Aorta (tissue), 5 donors: ENCODE data around the gene RUNX3. TPM values are rescaled to one million over a fixed set of nuclear protein-coding genes. Genes with fewer than 3 reads are reported as not detected.

ENCODE experiments used
- ATAC-seq: fragments of 200-7000 bp; cut with Tn5 transposase; one replicate; pipeline ENCODE4 v1.9.1; 2022; ENCODE audit warnings: moderate library complexity; ENCODE audit not compliant: low FRiP score
- DNase-seq, 2 donors: peaks; one replicate each; pipeline ENCODE4 v3.0.0-alpha.2; 2020
- H3K27ac ChIP-seq, 2 donors: one replicate each; pipeline ENCODE4 v1.5.1; 2013; ENCODE audit warnings: low read length in 2 of 2, mild to moderate bottlenecking in 2 of 2, moderate library complexity in 2 of 2, control low read depth in 1 of 2, inconsistent platforms in 1 of 2, low read depth in 1 of 2
- H3K27me3 ChIP-seq, 2 donors: one replicate each; pipeline ENCODE4 v1.6.1; 2013; ENCODE audit warnings: control low read depth in 1 of 2, low read length in 1 of 2, mild to moderate bottlenecking in 1 of 2, moderate library complexity in 1 of 2; ENCODE audit not compliant: insufficient read depth in 2 of 2, control insufficient read depth in 1 of 2
- H3K36me3 ChIP-seq, 2 donors: one replicate each; pipeline ENCODE4 v1.6.1; 2013; ENCODE audit warnings: control low read depth in 1 of 2, low read length in 1 of 2, mild to moderate bottlenecking in 1 of 2; ENCODE audit not compliant: insufficient read depth in 2 of 2, control insufficient read depth in 1 of 2
- H3K4me1 ChIP-seq, 2 donors: one replicate each; pipeline ENCODE4 v1.6.1; 2013; ENCODE audit warnings: low read length in 2 of 2, control low read depth in 1 of 2, mild to moderate bottlenecking in 1 of 2, moderate library complexity in 1 of 2; ENCODE audit not compliant: insufficient read depth in 2 of 2, control insufficient read depth in 1 of 2
- H3K4me3 ChIP-seq, 2 donors: one replicate each; pipeline ENCODE4 v1.5.1; 2013; ENCODE audit warnings: low read length in 2 of 2, control low read depth in 1 of 2, mild to moderate bottlenecking in 1 of 2
- H3K9me3 ChIP-seq: one replicate; pipeline ENCODE4 v1.6.1; 2013; ENCODE audit warnings: mild to moderate bottlenecking, low read length; ENCODE audit not compliant: control insufficient read depth
- WGBS, 2 donors: extraction: QIAGEN DNeasy Blood & Tissue Kit; methylation state at CpG; one replicate each; pipeline ENCODE4 v1.1.7; 2013; 5-methylcytosine and 5-hydroxymethylcytosine counted together
- intact Hi-C, 2 donors: fragments of 100-400 bp; cut with DNase I; formaldehyde crosslinking; loops; one replicate each; pipeline versions ENCODE4 v1.14.2 to v1.15.0; 2022
- polyA plus RNA-seq, 2 donors: library from polyadenylated mRNA; stranded (reverse); fragments of 200-250 nt; gene quantifications; one replicate each; pipeline ENCODE4 v1.2.3, GENCODE V29; 2013
- total RNA-seq, 2 donors: library from RNA; stranded (reverse); fragmentation: NEBNext Ultra II Directional; extraction: Animal tissue kit (Norgen Biotek cat#: 25700); gene quantifications; one replicate each; pipeline ENCODE4 v1.2.1, GENCODE V29; 2021
- donor health status: healthy with polysubstance abuse.
- donor health status: Bipolar disorder and iron deficiency.
- donor health status: DM: no; HTN: no; CAD: no.
- donor health status: DM: no; HTN: no; CAD: no.
- donor health status: DM: yes; HTN: yes; CAD: no.

Gene RUNX3
- total and polyA plus RNA-seq, 4 donors = 1.1 to 4.4 (median 2.1) TPM

DNA sequence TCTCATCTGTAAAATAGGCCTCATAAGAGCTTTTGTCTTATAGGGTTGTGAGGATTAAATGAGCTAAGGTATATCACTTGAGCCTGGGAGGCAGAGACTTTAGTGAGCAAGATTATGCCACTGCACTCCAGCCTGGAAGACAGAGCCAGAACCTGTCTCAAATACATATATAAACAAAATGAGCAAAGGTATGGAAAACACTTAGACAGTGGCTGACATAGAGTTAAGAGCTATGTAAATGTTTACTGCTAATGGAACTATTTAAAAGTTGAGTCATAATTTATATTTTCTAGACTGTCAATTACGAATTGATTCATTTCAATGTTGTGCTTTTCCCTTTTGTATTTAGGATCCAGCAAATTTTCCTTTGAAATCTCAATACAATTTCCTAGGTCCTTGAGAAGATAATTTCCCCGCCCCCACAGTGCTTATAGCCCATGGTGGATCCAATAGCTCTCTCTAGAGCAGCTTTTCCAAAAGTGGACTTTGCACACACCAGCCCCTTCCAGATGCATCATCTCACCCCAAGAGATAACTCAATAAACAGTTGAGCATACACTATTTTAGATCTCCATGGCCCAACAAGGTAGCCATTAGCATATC lies 21.8 kb upstream of the RUNX3 start:
- intact Hi-C loops = no loop called here
- Histone ChIP-seq H3K27me3 (no peaks in the 10 kb centered on the region), H3K9me3 (no peaks in the 10 kb centered on the region), H3K27ac (no peak overlapping the region), H3K4me3 (no peak overlapping the region), H3K36me3 (no peaks in the 10 kb centered on the region), H3K4me1 (no peaks in the 10 kb centered on the region)
- ATAC-seq = no peak
- 89 to 95% methylated on average over 2 of the region's 2 CpGs for WGBS, 2 donors
- DNase-seq = no peak

DNA sequence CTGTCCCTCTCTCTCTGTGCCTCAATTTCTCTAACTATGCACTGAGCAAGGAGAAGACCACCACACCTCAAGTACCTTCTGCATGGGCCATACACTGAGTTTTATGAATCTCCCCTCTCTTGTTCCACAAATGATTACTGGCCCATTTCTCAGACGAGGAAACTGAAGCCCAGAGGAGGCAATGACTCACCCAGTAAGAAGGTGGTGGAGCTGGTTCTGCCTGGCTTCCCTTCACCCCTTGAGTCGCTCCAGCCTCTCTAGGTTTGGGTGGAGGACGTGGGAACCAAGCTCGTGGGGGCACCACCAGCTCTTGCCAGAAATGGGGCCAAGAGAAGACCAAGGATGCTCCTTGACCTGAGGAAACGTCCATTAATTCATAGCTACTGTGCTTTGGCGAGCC lies 21.3 kb upstream of the RUNX3 start:
- intact Hi-C loops = no loop called here
- Histone ChIP-seq H3K4me3 (no peak overlapping the region), H3K36me3 (no peaks in the 10 kb centered on the region), H3K4me1 (no peaks in the 10 kb centered on the region), H3K27ac (no peak overlapping the region), H3K9me3 (no peaks in the 10 kb centered on the region), H3K27me3 (no peaks in the 10 kb centered on the region)
- WGBS, 2 donors = 73 to 88% methylated on average over 6 of the region's 6 CpGs
- DNase-seq = no peak
- no peak for ATAC-seq

DNA sequence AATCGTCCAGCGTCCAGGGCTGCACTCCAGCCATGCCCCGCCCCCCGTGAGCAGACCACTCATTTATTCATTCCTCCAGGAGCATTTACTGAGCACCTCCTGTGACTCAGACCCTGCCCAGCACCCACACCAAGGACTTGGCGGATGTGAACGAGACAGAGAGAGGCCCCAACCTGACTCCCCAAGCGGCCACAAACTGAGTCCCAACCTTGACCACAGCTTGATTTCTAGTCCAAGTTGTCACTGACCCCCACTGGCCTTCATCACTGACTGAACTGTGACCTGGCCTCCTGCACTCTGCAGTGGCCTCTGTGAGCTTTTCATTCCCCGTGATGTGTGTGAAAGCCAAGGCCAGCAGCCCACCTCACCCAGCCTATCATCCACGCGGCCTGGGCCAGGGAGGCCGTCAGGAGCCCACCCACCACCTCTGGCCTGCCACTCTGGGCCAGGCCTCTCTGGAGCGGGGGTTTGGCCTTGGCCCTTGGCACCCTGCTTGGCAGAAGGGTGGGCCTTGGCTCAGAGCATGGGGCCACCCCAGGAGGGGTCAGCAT lies 19.3 kb upstream of the RUNX3 start:
- DNase-seq (no peak), ATAC-seq (no peak)
- no peaks in the 10 kb centered on the region for H3K4me1 ChIP-seq
- WGBS, 2 donors = 75 to 79% methylated on average over 12 of the region's 12 CpGs
- no peak overlapping the region for H3K4me3 ChIP-seq
- H3K27me3 ChIP-seq = no peaks in the 10 kb centered on the region
- intact Hi-C loops = no loop called here
- H3K9me3 ChIP-seq = no peaks in the 10 kb centered on the region
- no peak overlapping the region for H3K27ac ChIP-seq
- H3K36me3 ChIP-seq = no peaks in the 10 kb centered on the region

DNA sequence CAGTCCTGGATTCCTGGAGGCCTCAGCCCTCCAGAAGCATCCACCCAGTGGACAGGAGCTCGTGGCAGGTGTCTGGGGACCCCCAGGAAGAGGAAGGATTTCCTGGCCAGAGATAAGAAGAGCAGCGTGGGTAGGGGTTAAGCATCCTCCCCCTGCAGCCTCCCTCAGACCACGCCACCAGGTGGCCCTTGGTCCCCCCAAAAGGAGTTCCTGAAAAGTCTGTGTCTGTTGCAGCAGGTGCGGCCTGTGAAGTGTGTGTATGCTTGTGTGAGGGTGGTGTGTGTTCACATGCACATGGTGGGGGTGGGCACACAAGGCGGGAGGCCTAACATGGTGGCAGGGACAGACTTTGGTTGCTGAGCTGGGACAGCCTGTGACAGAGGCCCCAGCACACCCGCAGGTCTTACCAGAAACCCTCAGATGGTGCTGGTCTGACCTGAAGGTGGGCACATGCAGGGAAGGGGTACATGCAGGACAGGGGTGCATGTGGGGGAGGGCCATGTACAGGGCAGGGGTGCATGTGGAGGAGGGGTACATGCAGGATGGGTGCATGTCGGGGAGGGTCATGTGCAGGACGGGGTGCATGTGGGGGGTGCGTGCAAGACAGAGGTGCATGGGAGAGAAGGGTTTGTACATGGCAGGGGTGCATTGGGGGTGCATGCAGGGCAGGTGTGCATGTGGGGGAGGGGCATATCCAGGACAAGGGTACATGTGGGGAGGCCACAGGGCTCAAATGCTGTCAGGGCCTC lies 18.2 kb upstream of the RUNX3 start:
- ATAC-seq = no peak

DNA sequence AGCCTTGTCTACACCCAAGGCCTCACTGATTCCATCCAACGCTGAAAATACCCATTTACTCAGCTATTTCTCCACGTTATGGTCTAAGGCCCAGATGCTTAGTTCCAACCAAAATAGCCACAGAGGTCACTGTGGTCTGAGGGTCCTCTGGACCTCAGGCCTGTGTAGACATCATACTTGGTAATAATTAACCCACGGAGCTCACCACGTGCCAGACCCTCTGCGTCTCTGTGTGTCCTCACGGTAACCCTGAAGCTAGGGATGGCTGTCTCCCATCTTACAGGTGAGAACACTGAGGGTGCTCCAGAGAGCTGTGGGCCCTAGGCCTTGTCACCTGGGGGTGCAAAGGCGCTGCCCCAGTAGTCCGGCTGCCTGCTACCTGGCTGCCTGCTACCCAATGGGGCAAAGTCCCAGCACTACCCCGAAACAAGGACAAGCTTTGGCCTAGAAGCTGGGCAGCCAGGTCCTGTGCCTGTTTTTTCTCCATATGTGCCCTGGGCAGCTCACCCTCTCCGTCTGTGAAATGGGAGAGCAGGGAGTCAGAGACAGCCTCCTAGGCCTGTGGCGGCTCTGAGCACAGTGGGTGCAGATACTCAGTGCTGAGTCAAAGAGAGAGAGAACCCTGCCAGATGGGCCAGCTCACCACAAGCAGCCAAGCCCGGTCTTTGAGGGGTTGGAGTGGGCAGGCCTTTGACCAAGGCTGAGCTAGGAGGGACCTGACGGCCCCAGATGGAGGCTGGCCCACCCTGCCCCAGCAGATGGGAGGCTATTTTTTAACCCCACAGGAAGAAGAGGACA lies 17.0 kb upstream of the RUNX3 start:
- intact Hi-C loops = no loop called here
- H3K36me3 ChIP-seq = no peaks in the 10 kb centered on the region
- DNase-seq = no peak
- H3K27ac ChIP-seq = no peak overlapping the region
- ATAC-seq = no peak
- no peaks in the 10 kb centered on the region for H3K27me3 ChIP-seq
- WGBS, 2 donors = 86 to 89% methylated on average over 13 of the region's 13 CpGs
- no peaks in the 10 kb centered on the region for H3K9me3 ChIP-seq
- H3K4me1 ChIP-seq = no peaks in the 10 kb centered on the region
- H3K4me3 ChIP-seq = no peak overlapping the region

More for the DNA sequence above, 18.2 kb upstream of the RUNX3 start:
- intact Hi-C loops = no loop called here
- 88 to 91% methylated on average over 9 of the region's 9 CpGs for WGBS, 2 donors
- H3K9me3 ChIP-seq = no peaks in the 10 kb centered on the region
- no peaks in the 10 kb centered on the region for H3K36me3 ChIP-seq
- no peaks in the 10 kb centered on the region for H3K4me1 ChIP-seq
- H3K4me3 ChIP-seq = no peak overlapping the region
- no peak overlapping the region for H3K27ac ChIP-seq
- no peaks in the 10 kb centered on the region for H3K27me3 ChIP-seq
- DNase-seq = no peak

DNA sequence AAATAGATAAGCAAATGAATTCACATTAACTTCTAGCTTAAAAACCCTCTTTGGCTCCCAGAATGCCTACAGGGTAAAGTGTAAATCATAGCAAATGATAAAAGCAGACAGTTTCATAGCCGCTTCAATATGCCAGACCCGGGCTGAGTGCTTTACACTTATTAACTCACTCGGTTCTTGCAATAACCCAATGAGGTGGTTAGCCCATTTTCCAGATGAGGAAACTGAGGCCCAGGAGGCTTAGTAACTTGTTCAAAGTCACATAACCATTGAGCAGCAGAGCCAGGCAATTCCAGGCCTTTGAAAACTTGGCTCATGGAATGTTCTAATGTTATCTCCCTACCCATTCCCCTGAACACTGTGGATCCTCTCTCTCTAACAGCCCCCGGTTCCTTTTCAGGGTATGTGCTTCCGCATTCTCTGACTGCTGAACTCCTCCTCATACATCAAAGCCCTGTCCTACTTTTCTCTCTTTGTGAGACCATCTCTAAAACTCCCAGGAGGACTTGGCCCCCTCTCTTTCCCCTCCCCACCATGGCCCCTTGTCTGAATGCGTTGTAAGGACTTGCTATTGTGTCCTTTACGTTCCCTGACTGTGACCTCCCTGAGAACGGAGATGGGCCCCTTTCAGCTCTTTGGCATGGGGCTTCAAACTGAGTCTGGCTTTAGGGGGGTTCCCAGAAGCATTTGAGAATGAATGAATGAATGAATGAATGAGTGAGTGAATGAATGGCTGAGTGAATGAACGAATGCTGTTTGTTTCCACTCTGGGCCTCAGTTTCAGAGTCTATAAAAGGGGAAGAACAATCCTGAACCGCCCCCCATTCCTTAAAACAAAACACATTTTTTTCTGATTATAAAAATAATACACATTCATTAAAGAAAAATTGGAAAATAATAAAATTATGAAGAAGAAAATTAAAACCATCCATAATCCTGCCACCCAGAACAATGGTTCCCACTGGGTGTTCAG lies 15.6 kb upstream of the RUNX3 start:
- 89% methylated on average over 10 of the region's 10 CpGs for WGBS, 2 donors
- Histone ChIP-seq H3K4me1 (no peaks in the 10 kb centered on the region), H3K4me3 (no peak overlapping the region), H3K9me3 (no peaks in the 10 kb centered on the region), H3K27me3 (no peaks in the 10 kb centered on the region), H3K36me3 (no peaks in the 10 kb centered on the region), H3K27ac (no peak overlapping the region)
- intact Hi-C loops = no loop called here
- ATAC-seq (no peak), DNase-seq (no peak)

DNA sequence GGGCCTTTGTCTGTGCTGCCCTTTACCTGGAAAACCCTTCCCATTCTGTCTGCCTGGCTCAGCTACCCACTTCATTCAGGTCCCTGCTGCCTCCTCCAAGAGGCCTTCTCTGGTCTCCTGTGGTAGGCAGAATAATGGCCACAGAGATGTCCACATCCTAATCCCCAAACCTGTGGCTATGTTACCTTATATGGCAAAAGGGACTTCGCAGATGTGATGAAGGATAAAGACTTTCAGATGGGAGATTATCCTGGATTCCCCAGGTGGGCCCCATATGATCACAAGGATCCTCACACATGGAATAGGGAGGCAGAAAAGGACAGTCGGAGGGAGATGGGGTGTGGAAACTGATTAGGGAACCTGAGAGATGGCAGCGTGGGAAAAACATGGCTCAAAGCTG lies 14.2 kb upstream of the RUNX3 start:
- H3K4me1 ChIP-seq = no peaks in the 10 kb centered on the region
- intact Hi-C loops = no loop called here
- DNase-seq (no peak), ATAC-seq (no peak)
- no peak overlapping the region for H3K4me3 ChIP-seq
- 97 to 98% methylated on average over 3 of the region's 3 CpGs for WGBS, 2 donors
- no peaks in the 10 kb centered on the region for H3K27me3 ChIP-seq
- no peaks in the 10 kb centered on the region for H3K36me3 ChIP-seq
- no peak overlapping the region for H3K27ac ChIP-seq
- no peaks in the 10 kb centered on the region for H3K9me3 ChIP-seq

DNA sequence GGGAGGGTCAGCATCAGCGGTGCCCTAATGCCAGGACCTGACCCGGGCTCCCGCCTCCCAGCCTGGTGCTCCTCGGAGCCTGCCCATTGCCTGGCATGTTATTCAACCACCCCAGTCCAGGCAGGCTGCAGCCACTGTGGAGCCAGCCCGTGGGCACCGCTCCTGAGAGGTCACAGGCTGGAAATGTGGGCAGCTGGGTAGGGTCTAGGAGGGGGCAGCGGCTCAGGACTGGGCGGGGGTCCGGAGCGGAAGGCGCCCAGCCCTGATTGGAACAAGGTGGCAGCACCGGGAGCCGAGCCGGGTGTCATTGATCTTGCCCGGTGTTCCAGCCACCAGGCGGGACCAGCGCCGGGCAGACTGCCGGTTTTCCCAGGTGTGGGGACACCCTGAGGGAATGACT lies 12.7 kb upstream of the RUNX3 start:
- ATAC-seq (no peak), DNase-seq (no peak)
- Histone ChIP-seq H3K27ac (no peak overlapping the region), H3K9me3 (no peaks in the 10 kb centered on the region), H3K4me1 (no peaks in the 10 kb centered on the region), H3K27me3 (no peaks in the 10 kb centered on the region), H3K36me3 (no peaks in the 10 kb centered on the region), H3K4me3 (no peak overlapping the region)
- WGBS, 2 donors = 75 to 83% methylated on average over 19 of the region's 19 CpGs
- intact Hi-C loops = no loop called here
